ENCODE results near the gene CDH4. TPM values are rescaled to one million over a fixed set of nuclear protein-coding genes. Genes with fewer than 3 reads are reported as not detected.

CDH4 gene
- polyA plus RNA-seq, 1 experiment, result 1.5 TPM

DNA sequence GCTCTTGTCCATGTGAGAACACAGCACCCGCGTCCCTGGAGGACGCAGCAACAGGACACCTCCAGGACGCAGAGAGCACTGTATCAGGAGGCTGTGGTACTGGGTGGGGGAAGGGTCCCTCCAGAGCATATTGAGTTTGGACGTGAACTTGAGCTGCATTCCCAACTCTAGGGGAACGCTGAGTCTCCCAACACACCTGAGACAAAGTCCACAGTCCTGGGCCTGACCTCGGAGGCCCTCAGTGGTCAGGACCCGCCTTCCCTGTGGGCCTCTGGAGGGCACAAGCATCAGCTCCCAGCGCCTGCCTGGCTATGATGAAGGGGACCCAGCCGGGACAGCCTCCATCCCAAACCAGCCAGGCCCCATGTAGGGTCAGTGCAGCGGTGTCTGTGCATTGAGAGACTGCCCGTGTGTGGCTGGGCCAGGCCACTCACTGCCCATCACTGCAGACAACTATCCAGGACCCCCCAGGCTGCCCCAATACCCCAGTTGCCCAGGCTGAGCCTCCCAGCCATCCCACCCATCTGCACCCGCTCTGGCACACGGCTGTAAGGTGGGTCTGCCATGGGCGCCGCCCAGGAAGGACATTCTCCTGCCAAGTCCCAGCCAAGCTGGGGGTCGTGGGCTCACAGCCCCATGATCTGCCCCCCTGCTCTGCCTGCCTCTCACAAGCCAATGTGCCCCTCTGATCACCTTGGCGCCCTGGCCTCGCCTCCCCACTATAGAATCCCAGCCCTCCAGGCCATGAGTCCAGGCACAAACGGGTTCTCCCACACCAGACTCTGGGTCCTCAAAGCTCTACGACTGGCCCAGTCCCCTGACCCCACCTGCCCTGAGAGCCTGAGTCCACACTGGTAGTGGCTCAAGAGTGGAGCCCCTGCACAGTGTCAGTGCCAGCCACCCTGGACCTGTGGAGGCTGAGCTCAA is 697.9 kb downstream of the CDH4 start:
- Histone ChIP-seq H3K4me3 (ENCODE audit: low read depth, low read length) (no peak overlapping the region), H3K27me3 (ENCODE audit: control insufficient read depth, insufficient read depth, low read length) (peaks cover 2% of the 10 kb centered on the region; the same call in 1 of the 2 replicates), H3K36me3 (ENCODE audit: control insufficient read depth, insufficient read depth, low read length) (no peaks in the 10 kb centered on the region)
- TF ChIP-seq, protein P1, sequence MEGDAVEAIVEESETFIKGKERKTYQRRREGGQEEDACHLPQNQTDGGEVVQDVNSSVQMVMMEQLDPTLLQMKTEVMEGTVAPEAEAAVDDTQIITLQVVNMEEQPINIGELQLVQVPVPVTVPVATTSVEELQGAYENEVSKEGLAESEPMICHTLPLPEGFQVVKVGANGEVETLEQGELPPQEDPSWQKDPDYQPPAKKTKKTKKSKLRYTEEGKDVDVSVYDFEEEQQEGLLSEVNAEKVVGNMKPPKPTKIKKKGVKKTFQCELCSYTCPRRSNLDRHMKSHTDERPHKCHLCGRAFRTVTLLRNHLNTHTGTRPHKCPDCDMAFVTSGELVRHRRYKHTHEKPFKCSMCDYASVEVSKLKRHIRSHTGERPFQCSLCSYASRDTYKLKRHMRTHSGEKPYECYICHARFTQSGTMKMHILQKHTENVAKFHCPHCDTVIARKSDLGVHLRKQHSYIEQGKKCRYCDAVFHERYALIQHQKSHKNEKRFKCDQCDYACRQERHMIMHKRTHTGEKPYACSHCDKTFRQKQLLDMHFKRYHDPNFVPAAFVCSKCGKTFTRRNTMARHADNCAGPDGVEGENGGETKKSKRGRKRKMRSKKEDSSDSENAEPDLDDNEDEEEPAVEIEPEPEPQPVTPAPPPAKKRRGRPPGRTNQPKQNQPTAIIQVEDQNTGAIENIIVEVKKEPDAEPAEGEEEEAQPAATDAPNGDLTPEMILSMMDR (IDR thresholded peaks at IDR 0.05; ENCODE audit: insufficient read depth, low read depth, low read length), result no peak
- DNase-seq (ENCODE audit: low read depth), result no peak
- ChIA-PET CTCF (no interaction called here), POLR2A (no interaction called here)

GRCh38 chr20:61950641-61951071 is 698.6 kb downstream of the CDH4 start:
- peaks cover 2% of the 10 kb centered on the region; the same call in 1 of the 2 replicates for H3K27me3 ChIP-seq (ENCODE audit: control insufficient read depth, insufficient read depth, low read length)
- DNase-seq (ENCODE audit: low read depth), result no peak
- H3K36me3 ChIP-seq (ENCODE audit: control insufficient read depth, insufficient read depth, low read length), result no peaks in the 10 kb centered on the region
- ChIA-PET POLR2A (no interaction called here), CTCF (no interaction called here)
- TF ChIP-seq, protein P1 (IDR thresholded peaks at IDR 0.05; ENCODE audit: insufficient read depth, low read depth, low read length), result no peak
- no peak overlapping the region for H3K4me3 ChIP-seq (ENCODE audit: low read depth, low read length)

DNA sequence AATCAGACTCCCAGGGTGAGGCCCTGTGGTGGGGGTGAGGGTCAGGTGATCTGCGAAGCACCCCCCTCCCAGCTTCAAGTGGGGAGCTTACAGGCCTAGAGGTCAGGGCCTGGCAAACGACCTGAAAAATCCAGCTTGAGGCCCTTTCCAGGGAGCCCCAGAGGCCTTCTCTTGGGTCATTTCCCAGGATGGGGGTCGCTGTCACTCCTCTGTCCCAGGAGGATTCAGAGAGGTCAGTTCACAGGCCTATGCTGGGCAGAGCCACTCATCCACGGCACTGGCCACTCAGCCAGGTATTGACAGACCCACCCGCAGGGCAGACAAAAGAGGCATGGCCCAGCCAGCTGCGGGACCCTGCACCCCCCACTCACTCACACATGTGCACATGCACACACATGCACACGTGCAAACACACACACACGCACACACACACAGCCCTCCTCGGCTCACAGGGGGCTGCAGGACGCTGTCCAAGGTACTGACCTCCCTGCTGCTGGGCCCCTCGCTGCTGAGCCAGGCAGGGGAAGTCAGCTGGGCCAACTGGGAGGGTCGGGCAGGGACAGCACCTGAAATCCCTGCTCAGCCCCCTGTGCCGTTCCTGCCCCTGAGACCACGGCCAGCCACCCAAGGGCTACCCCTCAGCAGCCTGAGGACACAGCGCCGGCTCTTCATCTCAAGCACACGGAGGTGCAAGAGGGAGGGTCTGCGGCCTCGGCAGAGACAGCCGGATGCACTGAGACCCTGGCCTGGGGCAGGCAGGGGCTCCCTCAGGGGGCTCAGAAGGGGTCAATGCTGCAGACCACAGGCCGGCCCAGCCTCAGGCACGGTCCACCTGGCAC is 699.9 kb downstream of the CDH4 start:
- POLR2A ChIA-PET, result no interaction called here
- peaks cover 2% of the 10 kb centered on the region; the same call in 1 of the 2 replicates for H3K27me3 ChIP-seq (ENCODE audit: control insufficient read depth, insufficient read depth, low read length)
- no peak overlapping the region for H3K4me3 ChIP-seq (ENCODE audit: low read depth, low read length)
- CTCF ChIA-PET, result no interaction called here
- H3K36me3 ChIP-seq (ENCODE audit: control insufficient read depth, insufficient read depth, low read length), result no peaks in the 10 kb centered on the region
- TF ChIP-seq, protein P1 (IDR thresholded peaks at IDR 0.05; ENCODE audit: insufficient read depth, low read depth, low read length), result no peak
- no peak for DNase-seq (ENCODE audit: low read depth)

- no peaks in the 10 kb centered on the region for H3K36me3 ChIP-seq (ENCODE audit: control insufficient read depth, insufficient read depth, low read length)
- no peak overlapping the region for H3K4me3 ChIP-seq (ENCODE audit: low read depth, low read length)
- peaks cover 2% of the 10 kb centered on the region; the same call in 1 of the 2 replicates for H3K27me3 ChIP-seq (ENCODE audit: control insufficient read depth, insufficient read depth, low read length)
- DNase-seq (ENCODE audit: low read depth), result no peak
- CTCF ChIA-PET, result interaction anchor here (0.6 kb wide), 1 partner anchor 54 kb away, joined by 3 read pairs; no protein-coding TSS in a partner anchor
- TF ChIP-seq, protein P1 (IDR thresholded peaks at IDR 0.05; ENCODE audit: insufficient read depth, low read depth, low read length), result no peak
- POLR2A ChIA-PET, result no interaction called here
These were observed 701.3 kb downstream of the CDH4 start for GRCh38 chr20:61953037-61954021.

Measured in BJ (cell line).